Upper lobe of left lung (tissue), 6 donors: ENCODE data around the gene OBSCN. TPM values are rescaled to one million over a fixed set of nuclear protein-coding genes. Genes with fewer than 3 reads are reported as not detected.

Experiments
- ATAC-seq, 2 donors: fragments of 200-7000 bp; cut with Tn5 transposase; one replicate each; pipeline ENCODE4 v1.9.1; 2022; ENCODE audit warnings: mild to moderate bottlenecking in 2 of 2, moderate library complexity in 2 of 2; ENCODE audit not compliant: low FRiP score in 2 of 2
- DNase-seq, 2 donors: peaks; one replicate each; pipeline ENCODE4 v3.0.0-alpha.2; 2019 to 2020
- H3K27ac ChIP-seq, 4 donors: fragments of 200-600 bp; sonication (generic); one replicate each; pipeline ENCODE4 v1.5.1; 2016 to 2019
- H3K27me3 ChIP-seq, 4 donors: fragments of 200-600 bp; sonication (generic); one replicate each; pipeline ENCODE4 v1.5.1; 2017 to 2019
- H3K36me3 ChIP-seq, 4 donors: fragments of 200-600 bp; sonication (generic); one replicate each; pipeline ENCODE4 v1.5.1; 2016 to 2019
- H3K4me1 ChIP-seq, 4 donors: fragments of 200-600 bp; sonication (generic); one replicate each; pipeline ENCODE4 v1.5.1; 2018 to 2019
- H3K4me3 ChIP-seq, 4 donors: fragments of 200-600 bp; sonication (generic); one replicate each; pipeline ENCODE4 v1.5.1; 2017 to 2019; ENCODE audit warnings: mild to moderate bottlenecking in 2 of 4, moderate library complexity in 1 of 4
- H3K9me3 ChIP-seq, 4 donors: fragments of 200-600 bp; sonication (generic); one replicate each; pipeline ENCODE4 v1.5.1; 2018 to 2019
- CTCF ChIP-seq, 6 experiments: fragments of 450-650 bp in 4 of 6; fragments of 200-600 bp in 2 of 6; sonication (generic) in 2 of 6; IDR thresholded peaks; one replicate each; pipeline ENCODE4 v1.5.1; 2016 to 2019; ENCODE audit warnings: antibody characterized with exemption in 6 of 6
- EP300 ChIP-seq, 4 donors: sonication (generic); formaldehyde crosslinking; IDR thresholded peaks; one replicate each; pipeline ENCODE4 v1.5.1; 2017; ENCODE audit warnings: antibody characterized with exemption in 4 of 4, control low read depth in 2 of 4
- POLR2A ChIP-seq, 4 donors: fragments of 450-650 bp; IDR thresholded peaks; one replicate each; pipeline ENCODE4 v1.5.1; 2016 to 2017; ENCODE audit warnings: antibody characterized with exemption in 4 of 4, mild to moderate bottlenecking in 2 of 4
- POLR2AphosphoS5 ChIP-seq, 2 donors: sonication (generic); formaldehyde crosslinking; IDR thresholded peaks; one replicate each; pipeline ENCODE4 v1.5.1; 2017; ENCODE audit warnings: antibody characterized with exemption in 2 of 2
- WGBS, 2 donors: methylation state at CpG; one replicate each; pipeline ENCODE4 v1.1.5; 2017 to 2018; 5-methylcytosine and 5-hydroxymethylcytosine counted together
- total RNA-seq, 6 donors: library from RNA; depleted of rRNA in 4 of 6; stranded (reverse); fragments of >200 nt in 4 of 6; gene quantifications; one replicate each; pipeline versions ENCODE4 v1.1.0 to v1.2.1, GENCODE V29; 2016 to 2021
- donor health status: DM: no; HTN: no; CAD: no; lungs with moderate emphysema.
- donor health status: DM: no; HTN: yes; CAD: no; lungs with severe emphysema.

Gene OBSCN
- total RNA-seq, 6 donors from 2014 or later = 15.7 to 160 (median 47.0) TPM

GRCh38 chr1:228163007-228163753, 44.7 kb upstream of the OBSCN start:
- no peak for ATAC-seq

GRCh38 chr1:228163776-228164519, 43.9 kb upstream of the OBSCN start:
- WGBS, 2 donors = 88 to 92% methylated on average over 8 to 10 of the region's 10 CpGs
- Histone ChIP-seq H3K4me3 (no peak overlapping the region), H3K36me3 (peaks cover 0 to 4% (median 0%) of the 10 kb centered on the region in 4 donors), H3K27me3 (peaks cover 0 to 7% (median 0%) of the 10 kb centered on the region in 4 donors), H3K9me3 (peaks cover 0 to 4% (median 0%) of the 10 kb centered on the region in 4 donors), H3K4me1 (peaks cover 35 to 56% (median 51%) of the 10 kb centered on the region in 4 donors), H3K27ac (peak overlapping the region; percentile 99 to 100 (median 99))
- DNase-seq (no peak), ATAC-seq (no peak)
- no peak for TF ChIP-seq CTCF (IDR thresholded peaks at IDR 0.05)
- TF ChIP-seq POLR2A (IDR thresholded peaks at IDR 0.05) = no peak
- no peak for TF ChIP-seq POLR2AphosphoS5 (IDR thresholded peaks at IDR 0.05)
- TF ChIP-seq EP300 (IDR thresholded peaks at IDR 0.05) = no peak

More at GRCh38 chr1:228163007-228163753, 44.7 kb upstream of the OBSCN start:
- Histone ChIP-seq H3K4me1 (peaks cover 35 to 63% (median 51%) of the 10 kb centered on the region in 4 donors), H3K27ac (peak overlapping the region; percentile 99 to 100 (median 99)), H3K36me3 (no peaks in the 10 kb centered on the region), H3K4me3 (peak overlapping the region in 2 of 4 donors; percentile 1 to 19), H3K9me3 (peaks cover 0 to 4% (median 0%) of the 10 kb centered on the region in 4 donors), H3K27me3 (peaks cover 0 to 7% (median 0%) of the 10 kb centered on the region in 4 donors)
- 31 to 50% methylated on average over 11 to 30 of the region's 30 CpGs for WGBS, 2 donors
- peak; percentile 42 to 84 for DNase-seq
- TF ChIP-seq POLR2A (IDR thresholded peaks at IDR 0.05) (peak in 1 of 4 donors; percentile 12), POLR2AphosphoS5 (IDR thresholded peaks at IDR 0.05) (peak in 1 of 2 donors; percentile 45), CTCF (IDR thresholded peaks at IDR 0.05) (no peak), EP300 (IDR thresholded peaks at IDR 0.05) (no peak)

- Histone ChIP-seq H3K4me3 (peak overlapping the region in 3 of 4 donors; percentile 73 to 80 (median 76)), H3K27ac (peak overlapping the region; percentile 99 to 100 (median 99)), H3K9me3 (peaks cover 0 to 4% (median 0%) of the 10 kb centered on the region in 4 donors), H3K27me3 (peaks cover 0 to 7% (median 0%) of the 10 kb centered on the region in 4 donors), H3K36me3 (peaks cover 0 to 4% (median 0%) of the 10 kb centered on the region in 4 donors), H3K4me1 (peaks cover 35 to 56% (median 51%) of the 10 kb centered on the region in 4 donors)
- no peak for TF ChIP-seq EP300 (IDR thresholded peaks at IDR 0.05)
- no peak for TF ChIP-seq POLR2A (IDR thresholded peaks at IDR 0.05)
- TF ChIP-seq CTCF (IDR thresholded peaks at IDR 0.05) = no peak
- no peak for TF ChIP-seq POLR2AphosphoS5 (IDR thresholded peaks at IDR 0.05)
- 46 to 50% methylated on average over 20 of the region's 20 CpGs for WGBS, 2 donors
- DNase-seq (peak in 1 of 2 donors; percentile 53), ATAC-seq (no peak)
Measured at GRCh38 chr1:228164561-228165371, 43.1 kb upstream of the OBSCN start.

- Histone ChIP-seq H3K4me1 (peaks cover 35 to 56% (median 50%) of the 10 kb centered on the region in 4 donors), H3K27ac (peak within 1 kb of the TSS; percentile 99 to 100 (median 99)), H3K4me3 (peak within 1 kb of the TSS; percentile 29 to 80 (median 74)), H3K9me3 (peaks cover 0 to 4% (median 0%) of the 10 kb centered on the region in 4 donors), H3K36me3 (peaks cover 0 to 4% (median 0%) of the 10 kb centered on the region in 4 donors), H3K27me3 (peaks cover 0 to 7% (median 0%) of the 10 kb centered on the region in 4 donors)
- ATAC-seq = peak; percentile 94 to 96
- peak; percentile 99 to 100 for DNase-seq
- TF ChIP-seq EP300 (IDR thresholded peaks at IDR 0.05) (peak in 3 of 4 donors; percentile 34 to 96 (median 60)), POLR2AphosphoS5 (IDR thresholded peaks at IDR 0.05) (peak; percentile 76 to 77), POLR2A (IDR thresholded peaks at IDR 0.05) (peak in 3 of 4 donors; percentile 91 to 99 (median 98)), CTCF (IDR thresholded peaks at IDR 0.05) (peak; percentile 90 to 100 (median 99))
- WGBS, 2 donors = 0% methylated on average over 5 to 52 of the region's 93 CpGs
Measured at GRCh38 chr1:228165372-228166169, 42.3 kb upstream of the OBSCN start, which contains the start of gene IBA57. IBA57 (plus strand) TSS chr1:228165804; CDS start chr1:228165817, 13 bp downstream.
